Measurements from ENCODE around the gene ENG.
"Not testable (repeated sequence)": the region's sequence is repeated elsewhere in the genome, so short reads cannot be mapped to it uniquely, and the experiment has no call there.

ENG gene

DNA sequence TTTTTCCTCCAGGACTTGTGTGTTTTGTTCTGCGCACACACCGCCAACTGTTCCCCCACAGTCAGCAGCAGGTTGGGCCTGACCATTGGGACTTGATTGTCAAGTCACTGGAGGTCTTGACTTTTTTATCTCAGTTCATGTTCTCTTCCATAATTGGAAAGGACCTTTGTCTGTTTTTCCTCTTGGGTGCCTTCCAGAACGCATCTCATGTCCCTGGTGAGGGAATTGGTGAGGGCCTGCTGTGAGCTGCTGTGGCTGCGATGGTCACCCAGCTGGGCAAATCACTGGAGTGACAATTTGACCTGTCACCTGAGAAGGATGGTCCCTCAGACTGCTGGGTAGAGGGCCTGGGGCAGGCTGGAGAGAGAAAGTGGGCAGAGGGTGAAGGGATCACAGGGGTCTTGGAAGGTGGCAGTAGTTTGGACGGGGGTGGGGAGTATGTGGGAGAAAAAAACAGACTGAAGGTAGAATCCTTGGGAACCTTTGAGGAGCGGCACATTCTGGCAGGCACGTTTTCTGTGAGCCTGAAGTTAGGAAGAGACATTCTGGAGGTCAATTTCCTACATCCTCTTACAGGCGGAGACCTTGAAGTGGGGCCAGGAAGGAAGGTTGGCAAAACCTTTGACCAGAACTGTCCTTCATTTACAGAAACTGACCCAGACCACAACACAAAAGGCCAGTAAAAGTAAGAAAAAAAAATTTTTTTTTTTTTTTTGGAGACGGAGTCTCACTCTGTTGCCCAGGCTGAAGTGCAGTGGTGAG, 64.2 kb downstream of the ENG start:
- no peak for DNase-seq

DNA sequence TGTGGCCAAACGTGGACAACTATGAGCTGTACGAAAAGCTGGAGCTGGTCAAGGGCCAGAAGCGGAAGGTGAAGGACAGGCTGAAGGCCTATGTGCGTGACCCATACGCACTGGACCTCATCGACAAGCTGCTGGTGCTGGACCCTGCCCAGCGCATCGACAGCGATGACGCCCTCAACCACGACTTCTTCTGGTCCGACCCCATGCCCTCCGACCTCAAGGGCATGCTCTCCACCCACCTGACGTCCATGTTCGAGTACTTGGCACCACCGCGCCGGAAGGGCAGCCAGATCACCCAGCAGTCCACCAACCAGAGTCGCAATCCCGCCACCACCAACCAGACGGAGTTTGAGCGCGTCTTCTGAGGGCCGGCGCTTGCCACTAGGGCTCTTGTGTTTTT, 65.3 kb downstream of the ENG start:
- DNase-seq, result no peak

DNA sequence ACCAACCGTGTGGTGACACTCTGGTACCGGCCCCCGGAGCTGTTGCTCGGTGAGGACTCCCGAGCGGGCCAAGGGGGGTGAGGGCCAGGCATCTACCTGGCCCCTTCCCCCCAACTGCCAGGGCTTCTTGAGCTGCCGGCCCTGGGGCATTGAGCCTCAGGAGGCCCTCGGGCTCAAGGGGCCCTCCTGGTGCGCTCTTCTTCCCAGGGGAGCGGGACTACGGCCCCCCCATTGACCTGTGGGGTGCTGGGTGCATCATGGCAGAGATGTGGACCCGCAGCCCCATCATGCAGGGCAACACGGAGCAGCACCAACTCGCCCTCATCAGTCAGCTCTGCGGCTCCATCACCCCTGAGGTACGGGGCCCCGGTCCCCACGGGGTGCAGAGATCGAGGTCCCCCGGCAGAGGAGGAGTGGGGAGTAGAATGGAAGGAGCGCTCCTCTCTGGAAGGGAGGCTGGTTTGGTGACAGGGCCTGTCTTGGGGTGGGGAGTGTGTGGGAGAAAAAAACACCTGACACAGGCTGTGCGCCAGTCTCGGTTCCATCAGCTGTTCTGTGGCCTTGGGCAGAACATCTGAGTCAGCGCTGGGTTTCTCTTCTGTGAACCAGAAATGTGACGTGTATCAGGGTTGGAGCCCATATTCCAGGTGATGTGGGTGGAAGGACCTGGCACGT, 66.0 kb downstream of the ENG start:
- no peak for DNase-seq

- DNase-seq, result no peak
Measured at GRCh38 chr9:127786773-127787104, 67.7 kb downstream of the ENG start.

DNA sequence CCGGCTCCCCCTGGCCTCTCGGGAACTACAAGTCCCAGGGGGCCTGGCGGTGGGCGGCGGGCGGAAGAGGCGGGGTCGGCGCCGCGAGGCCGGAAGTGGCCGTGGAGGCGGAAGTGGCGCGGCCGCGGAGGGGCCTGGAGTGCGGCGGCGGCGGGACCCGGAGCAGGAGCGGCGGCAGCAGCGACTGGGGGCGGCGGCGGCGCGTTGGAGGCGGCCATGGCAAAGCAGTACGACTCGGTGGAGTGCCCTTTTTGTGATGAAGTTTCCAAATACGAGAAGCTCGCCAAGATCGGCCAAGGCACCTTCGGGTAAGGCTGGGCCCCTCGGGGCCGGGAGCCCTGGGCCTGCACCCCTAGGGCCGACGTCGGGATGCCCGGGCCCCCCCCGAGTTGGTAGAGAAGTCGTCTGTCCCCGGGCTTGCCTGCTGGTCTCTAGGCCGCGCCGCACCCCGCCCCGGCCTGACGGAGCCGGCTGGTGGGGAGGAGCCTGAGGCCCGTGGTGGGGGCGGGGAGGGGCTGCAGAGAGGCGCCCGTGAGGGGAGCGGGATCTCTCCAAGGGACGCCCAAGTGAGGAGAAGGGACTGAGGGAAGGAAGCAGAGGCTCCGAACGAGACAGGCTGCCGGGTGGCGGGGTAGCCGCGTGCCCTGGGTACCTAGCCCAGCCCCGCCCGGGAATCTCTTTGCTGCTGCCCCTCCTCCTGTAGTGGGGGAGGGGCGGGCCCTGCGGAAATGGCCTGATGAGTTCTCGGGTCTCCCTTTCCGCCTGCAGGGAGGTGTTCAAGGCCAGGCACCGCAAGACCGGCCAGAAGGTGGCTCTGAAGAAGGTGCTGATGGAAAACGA, 68.3 kb downstream of the ENG start, which contains the start of gene CDK9:
CDK9 (plus strand) TSS at position 102 of the 840 bp plus-strand sequence; CDS start at position 217, 115 bp downstream.
- DNase-seq, result peak; percentile 95

- peak; percentile 94 for DNase-seq
Measured at GRCh38 chr9:127785023-127785932, 69.2 kb downstream of the ENG start.

DNA sequence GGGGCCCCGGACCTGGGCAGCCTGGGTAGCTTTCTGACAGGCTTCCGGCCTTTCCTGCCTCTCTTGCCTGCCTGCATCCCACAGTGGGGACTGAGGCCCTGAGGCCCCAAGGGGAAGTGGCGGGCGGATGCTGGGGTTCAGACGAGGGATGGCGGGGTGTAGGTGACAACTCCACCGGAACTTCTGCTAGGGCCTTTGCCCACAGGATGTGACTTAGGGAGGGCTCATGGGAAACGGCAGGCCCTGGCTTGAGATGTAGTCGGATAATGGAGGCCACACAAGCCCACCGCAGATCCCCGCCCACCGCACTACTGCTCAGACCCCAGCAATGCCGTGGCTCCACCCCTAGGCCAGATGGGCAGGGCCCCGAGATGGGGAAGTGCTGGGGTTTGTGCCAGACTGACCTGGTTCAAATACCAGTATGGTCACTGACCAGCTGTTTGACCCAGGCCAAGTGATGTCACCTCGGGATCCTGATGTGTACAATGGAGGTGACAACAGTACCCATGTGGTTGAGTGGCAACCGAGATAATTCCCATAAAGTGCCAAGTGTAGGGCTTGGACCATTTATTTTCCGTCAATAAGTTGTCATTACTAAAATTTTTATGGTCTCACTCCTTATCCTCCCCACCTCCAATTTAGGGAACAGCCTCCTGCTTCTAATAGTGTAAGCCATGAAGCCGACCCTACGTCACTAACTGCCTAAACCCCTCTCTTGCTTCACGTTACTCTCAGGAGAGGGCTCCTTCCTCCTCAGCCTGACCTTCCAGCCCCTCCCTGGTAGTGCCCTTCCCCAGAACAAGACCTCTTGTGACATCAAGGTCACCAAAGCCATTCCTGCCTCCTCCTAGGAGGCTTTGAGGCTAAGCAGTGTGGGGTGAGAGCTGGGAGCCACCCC, 71.1 kb downstream of the ENG start:
- peak; percentile 71 for DNase-seq

DNA sequence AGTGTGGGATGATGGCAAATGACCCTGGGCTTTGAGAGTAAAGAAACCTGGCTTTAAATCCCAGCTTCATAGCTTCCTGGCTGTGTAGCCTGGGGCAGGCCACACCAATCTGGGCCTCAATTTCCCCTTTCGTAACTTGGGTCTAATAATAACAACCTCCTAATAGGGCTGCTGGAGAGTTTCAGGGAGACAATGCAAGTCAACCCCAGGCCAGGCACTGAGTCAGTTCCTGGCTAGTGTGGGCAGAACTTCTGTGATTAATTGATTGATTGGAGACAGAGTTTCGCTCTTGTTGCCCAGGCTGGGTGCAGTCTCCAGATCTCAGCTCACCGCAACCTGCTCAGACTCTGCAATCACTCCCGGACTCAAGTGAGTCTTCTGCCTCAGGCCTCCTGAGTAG, 72.7 kb downstream of the ENG start:
- DNase-seq, result no peak

DNA sequence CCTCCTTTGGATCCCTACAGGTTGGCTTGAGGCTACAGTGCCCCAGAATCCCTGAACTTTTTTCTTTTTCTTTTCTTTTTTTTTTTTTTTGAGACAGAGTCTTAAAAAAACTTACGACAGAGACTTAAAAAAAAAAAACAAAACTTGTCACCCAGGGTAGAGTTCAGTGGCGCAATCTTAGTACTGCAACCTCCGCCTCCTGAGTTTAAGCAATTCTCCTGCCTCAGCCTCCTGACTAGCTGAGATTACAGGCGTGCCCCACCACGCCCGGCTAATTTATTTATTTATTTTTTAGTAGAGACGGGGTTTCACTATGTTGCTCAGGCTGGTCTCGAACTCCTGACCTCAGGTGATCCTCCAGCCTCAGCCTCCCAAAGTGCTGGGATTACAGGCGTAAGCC, 73.5 kb downstream of the ENG start:
- DNase-seq, result not testable (repeated sequence)

GRCh38 chr9:127780126-127780885, 74.2 kb downstream of the ENG start:
- DNase-seq, result peak; percentile 37

DNA sequence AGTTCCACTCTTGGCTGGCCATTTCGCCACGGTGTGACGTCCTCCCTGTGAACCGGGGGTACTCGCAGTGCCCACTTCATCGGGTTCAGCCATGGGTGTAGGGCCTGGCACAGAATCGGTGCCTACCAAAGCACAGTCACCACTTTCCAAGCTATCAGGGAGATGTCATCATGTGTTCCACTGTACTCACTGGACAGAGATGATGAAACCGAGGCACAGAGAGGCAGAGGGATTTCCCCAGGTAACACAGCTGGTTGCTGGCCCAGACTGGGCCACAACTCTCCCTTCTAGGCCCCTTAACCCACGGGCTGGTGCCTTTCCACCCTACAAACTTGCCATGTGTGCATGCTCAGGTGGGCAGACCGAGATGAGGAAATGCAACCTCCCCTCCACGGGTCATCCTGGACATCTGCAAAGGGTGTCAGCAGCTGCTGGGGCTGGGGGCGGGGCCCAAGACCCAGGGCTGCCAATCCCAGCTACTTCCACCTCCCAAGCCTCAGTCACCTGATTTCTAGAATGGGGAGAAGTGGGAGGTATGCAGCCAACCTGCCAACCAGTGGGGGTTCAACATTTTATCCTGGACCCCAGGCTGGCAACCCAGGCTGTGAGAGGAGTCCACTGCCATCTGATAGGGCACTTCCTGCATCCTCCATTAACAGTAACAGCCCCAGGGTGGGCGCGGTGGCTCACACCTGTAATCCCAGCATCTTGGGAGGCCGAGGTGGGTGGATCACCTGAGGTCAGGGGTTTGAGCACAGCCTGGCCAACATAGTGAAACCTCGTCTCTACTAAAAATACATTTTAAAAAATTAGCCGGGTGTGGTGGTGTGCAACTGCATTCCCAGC, 75.1 kb downstream of the ENG start:
- DNase-seq, result no peak

GRCh38 chr9:127778280-127779135, 76.0 kb downstream of the ENG start, which contains the start of gene SH2D3C:
SH2D3C (minus strand) TSS chr9:127778666; CDS start chr9:127778627, 39 bp downstream.
- peak; percentile 76 for DNase-seq

- no peak for DNase-seq
Measured at GRCh38 chr9:127777368-127777980, 77.0 kb downstream of the ENG start.

DNA sequence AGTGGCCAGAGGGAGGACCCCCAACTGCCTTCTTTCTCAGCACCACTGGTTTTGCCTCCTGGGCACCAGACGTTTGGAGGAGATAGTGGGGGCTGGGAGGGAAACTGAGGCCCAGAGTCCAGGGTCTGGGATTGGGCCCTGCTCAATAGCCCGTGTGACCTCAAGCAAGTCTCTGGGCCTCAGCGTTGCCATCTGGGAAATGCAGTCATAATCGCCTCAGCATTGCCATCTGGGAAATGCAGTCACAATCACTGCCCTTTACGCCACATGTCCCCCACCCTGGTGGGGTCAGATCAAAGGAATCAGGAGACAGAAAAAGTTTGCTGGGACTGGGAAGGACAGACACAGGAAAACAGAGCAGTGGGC, 77.6 kb downstream of the ENG start:
- no peak for DNase-seq

- DNase-seq, result peak; percentile 69
Measured at GRCh38 chr9:127776195-127776923, 78.1 kb downstream of the ENG start.

- no peak for DNase-seq
Measured at GRCh38 chr9:127773981-127774380, 80.5 kb downstream of the ENG start.

DNA sequence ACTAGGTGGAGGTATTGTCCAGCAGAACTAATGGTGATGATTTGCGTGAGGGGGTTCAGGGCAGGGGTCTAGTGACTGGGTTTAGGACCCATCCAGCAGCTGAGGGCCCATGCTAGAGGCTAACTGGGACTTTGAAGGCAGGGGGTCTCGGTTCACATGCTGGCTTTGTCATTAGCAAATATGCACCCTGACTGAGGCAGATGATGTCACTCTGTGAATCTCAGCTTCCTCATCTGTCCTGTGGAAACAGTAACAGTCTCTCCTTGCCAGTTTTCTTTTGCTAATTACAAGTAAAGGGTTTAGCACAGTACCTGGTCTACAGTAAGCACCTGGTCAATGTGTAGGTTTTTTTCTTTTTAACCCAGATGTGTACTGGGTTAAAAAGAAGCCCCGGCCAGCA, 81.2 kb downstream of the ENG start:
- no peak for DNase-seq

Measured in femur (tissue), 1 donor.